ENCODE data around the gene CMYA5. TPM values are rescaled to one million over a fixed set of nuclear protein-coding genes. Genes with fewer than 3 reads are reported as not detected.
"Not testable (repeated sequence)": the region's sequence is repeated elsewhere in the genome, so short reads cannot be mapped to it uniquely, and the experiment has no call there.

Gene CMYA5
- total and polyA plus RNA-seq, 4 donors: 0.29 to 12.3 (median 0.72) TPM

- no peak overlapping the region for H3K27ac ChIP-seq (ENCODE audit: low read depth in 1 of 2, low read length in 1 of 2)
- TF ChIP-seq CTCF (IDR thresholded peaks at IDR 0.05; ENCODE audit: control extremely low read depth, extremely low read depth): no peak
- peaks cover 0 to 9% (median 6%) of the 10 kb centered on the region in 4 donors for H3K36me3 ChIP-seq (ENCODE audit: control insufficient read depth in 4 of 4, insufficient read depth in 4 of 4, low read length in 4 of 4)
- no peaks in the 10 kb centered on the region for H3K27me3 ChIP-seq (ENCODE audit: control insufficient read depth in 3 of 3, insufficient read depth in 3 of 3, low read length in 2 of 3)
- no peak overlapping the region for H3K4me3 ChIP-seq
- no peak for DNase-seq
- ATAC-seq (ENCODE audit: insufficient read depth, low FRiP score): no peak
- H3K4me1 ChIP-seq (ENCODE audit: control insufficient read depth in 5 of 5, insufficient read depth in 5 of 5, low read length in 5 of 5): no peaks in the 10 kb centered on the region
- no peak overlapping the region for H3K9ac ChIP-seq (ENCODE audit: insufficient read depth in 1 of 2, low read length in 2 of 2)
- 89 to 90% methylated on average over 10 of the region's 10 CpGs for WGBS, 2 donors
- H3K9me3 ChIP-seq (ENCODE audit: control insufficient read depth in 4 of 4, insufficient read depth in 3 of 4, low read length in 3 of 4): no peaks in the 10 kb centered on the region
Measured at GRCh38 chr5:79762929-79763328, 73.3 kb downstream of the CMYA5 start.

- not testable (repeated sequence) for H3K9ac ChIP-seq (ENCODE audit: insufficient read depth in 1 of 2, low read length in 2 of 2); H3K9me3 ChIP-seq (ENCODE audit: control insufficient read depth in 4 of 4, insufficient read depth in 3 of 4, low read length in 3 of 4); H3K27ac ChIP-seq (ENCODE audit: low read depth in 1 of 2, low read length in 1 of 2); DNase-seq; H3K4me1 ChIP-seq (ENCODE audit: control insufficient read depth in 5 of 5, insufficient read depth in 5 of 5, low read length in 5 of 5); H3K4me3 ChIP-seq; H3K36me3 ChIP-seq (ENCODE audit: control insufficient read depth in 4 of 4, insufficient read depth in 4 of 4, low read length in 4 of 4); H3K27me3 ChIP-seq (ENCODE audit: control insufficient read depth in 3 of 3, insufficient read depth in 3 of 3, low read length in 2 of 3); ATAC-seq (ENCODE audit: insufficient read depth, low FRiP score)
- 83 to 97% methylated on average over 3 of the region's 3 CpGs for WGBS, 2 donors
Measured at GRCh38 chr5:79764147-79764546, 74.5 kb downstream of the CMYA5 start.

- H3K4me1 ChIP-seq (ENCODE audit: control insufficient read depth in 5 of 5, insufficient read depth in 5 of 5, low read length in 5 of 5): no peaks in the 10 kb centered on the region
- ATAC-seq (ENCODE audit: insufficient read depth, low FRiP score) (no peak), DNase-seq (no peak)
- no peak for TF ChIP-seq CTCF (IDR thresholded peaks at IDR 0.05; ENCODE audit: control extremely low read depth, extremely low read depth)
- peaks cover 0 to 15% (median 1%) of the 10 kb centered on the region in 4 donors for H3K36me3 ChIP-seq (ENCODE audit: control insufficient read depth in 4 of 4, insufficient read depth in 4 of 4, low read length in 4 of 4)
- H3K27ac ChIP-seq (ENCODE audit: low read depth in 1 of 2, low read length in 1 of 2): no peak overlapping the region
- whole genome bisulfite sequencing, 2 donors: 81 to 92% methylated on average over 2 of the region's 2 CpGs
- no peaks in the 10 kb centered on the region for H3K27me3 ChIP-seq (ENCODE audit: control insufficient read depth in 3 of 3, insufficient read depth in 3 of 3, low read length in 2 of 3)
- peaks cover 0 to 5% (median 0%) of the 10 kb centered on the region in 4 donors for H3K9me3 ChIP-seq (ENCODE audit: control insufficient read depth in 4 of 4, insufficient read depth in 3 of 4, low read length in 3 of 4)
- H3K9ac ChIP-seq (ENCODE audit: insufficient read depth in 1 of 2, low read length in 2 of 2): no peak overlapping the region
- no peak overlapping the region for H3K4me3 ChIP-seq
Measured at GRCh38 chr5:79771387-79771786, 81.8 kb downstream of the CMYA5 start.

GRCh38 chr5:79772651-79773050 lies 83.0 kb downstream of the CMYA5 start:
- no peak overlapping the region for H3K9ac ChIP-seq (ENCODE audit: insufficient read depth in 1 of 2, low read length in 2 of 2)
- no peak for TF ChIP-seq CTCF (IDR thresholded peaks at IDR 0.05; ENCODE audit: control extremely low read depth, extremely low read depth)

More at GRCh38 chr5:79772651-79773050, 83.0 kb downstream of the CMYA5 start:
- Histone ChIP-seq H3K4me3 (no peak overlapping the region), H3K4me1 (ENCODE audit: control insufficient read depth in 5 of 5, insufficient read depth in 5 of 5, low read length in 5 of 5) (no peaks in the 10 kb centered on the region), H3K36me3 (ENCODE audit: control insufficient read depth in 4 of 4, insufficient read depth in 4 of 4, low read length in 4 of 4) (peaks cover 0 to 15% (median 1%) of the 10 kb centered on the region in 4 donors), H3K27me3 (ENCODE audit: control insufficient read depth in 3 of 3, insufficient read depth in 3 of 3, low read length in 2 of 3) (no peaks in the 10 kb centered on the region), H3K27ac (ENCODE audit: low read depth in 1 of 2, low read length in 1 of 2) (no peak overlapping the region), H3K9me3 (ENCODE audit: control insufficient read depth in 4 of 4, insufficient read depth in 3 of 4, low read length in 3 of 4) (peaks cover 0 to 5% (median 0%) of the 10 kb centered on the region in 4 donors)
- ATAC-seq (ENCODE audit: insufficient read depth, low FRiP score) (no peak), DNase-seq (no peak)
- WGBS, 2 donors: 86 to 96% methylated on average over 5 of the region's 5 CpGs

Data from lung (tissue), 12 donors.